Measurements from ENCODE around the gene SCNM1.

GRCh38 chr1:151156515-151156819 is 9.5 kb upstream of the SCNM1 start, which contains the start of gene TNFAIP8L2:
- no peak for TF ChIP-seq CTCF (IDR thresholded peaks at IDR 0.05)
- no peak for TF ChIP-seq POLR2A (IDR thresholded peaks at IDR 0.05)
